Epithelial cell of proximal tubule (primary cell): ENCODE measurements around the gene USP3. TPM values are rescaled to one million over a fixed set of nuclear protein-coding genes. Genes with fewer than 3 reads are reported as not detected.
"Not testable (repeated sequence)": the region's sequence is repeated elsewhere in the genome, so short reads cannot be mapped to it uniquely, and the experiment has no call there.

Source experiments
- DNase-seq: peaks from one replicate; pipeline ENCODE4 v3.0.0-alpha.2; 2011; ENCODE audit warnings: low read depth
- H3K4me3 ChIP-seq: 2 replicates; pipeline ENCODE4 v1.5.1; 2011; ENCODE audit warnings: low read depth, mild to moderate bottlenecking, low read length
- CTCF ChIP-seq: conservative IDR thresholded peaks from 2 replicates; pipeline ENCODE4 v1.5.1; 2012; ENCODE audit warnings: low read depth, mild to moderate bottlenecking, low read length
- total RNA-seq: library from RNA; depleted of rRNA; stranded (reverse); fragments of >200 nt; gene quantifications from 2 replicates; pipeline ENCODE4 v1.2.3, GENCODE V29; 2015

The USP3 gene
- total RNA-seq, 1 donor from 2014 or later, result 34.2 TPM

- no peak for TF ChIP-seq CTCF
- DNase-seq, result no peak
- no peak overlapping the region for H3K4me3 ChIP-seq
Measured at GRCh38 chr15:63608989-63609388, 104.6 kb downstream of the USP3 start.

- no peak for TF ChIP-seq CTCF
- H3K4me3 ChIP-seq, result no peak overlapping the region
Measured at GRCh38 chr15:63609448-63609847, 105.1 kb downstream of the USP3 start.

GRCh38 chr15:63610209-63610841 lies 105.9 kb downstream of the USP3 start:
- no peak overlapping the region for H3K4me3 ChIP-seq
- peak; percentile 78 for DNase-seq
- peak; percentile 76 for TF ChIP-seq CTCF

More at GRCh38 chr15:63609448-63609847, 105.1 kb downstream of the USP3 start:
- DNase-seq, result no peak

GRCh38 chr15:63611177-63611576 lies 106.8 kb downstream of the USP3 start:
- no peak for DNase-seq
- TF ChIP-seq CTCF, result no peak
- no peak overlapping the region for H3K4me3 ChIP-seq

GRCh38 chr15:63612300-63612699 lies 107.9 kb downstream of the USP3 start:
- no peak for TF ChIP-seq CTCF

GRCh38 chr15:63615935-63616334 lies 111.5 kb downstream of the USP3 start:
- no peak overlapping the region for H3K4me3 ChIP-seq
- no peak for TF ChIP-seq CTCF
- DNase-seq, result peak; percentile 38

More at GRCh38 chr15:63612300-63612699, 107.9 kb downstream of the USP3 start:
- DNase-seq, result no peak
- no peak overlapping the region for H3K4me3 ChIP-seq

GRCh38 chr15:63617147-63617546 lies 112.8 kb downstream of the USP3 start:
- H3K4me3 ChIP-seq, DNase-seq: not testable (repeated sequence)

GRCh38 chr15:63617627-63618026 lies 113.2 kb downstream of the USP3 start:
- DNase-seq, H3K4me3 ChIP-seq: not testable (repeated sequence)

GRCh38 chr15:63620760-63621159 lies 116.4 kb downstream of the USP3 start:
- not testable (repeated sequence) for DNase-seq, H3K4me3 ChIP-seq
